ENCODE results near the gene DHRS13.

The DHRS13 gene

GRCh38 chr17:28887871-28888471 is 14.9 kb downstream of the DHRS13 start:
- ATAC-seq (ENCODE audit: insufficient read depth, low read depth) = no peak

GRCh38 chr17:28885951-28886350 is 16.9 kb downstream of the DHRS13 start:
- no peaks in the 10 kb centered on the region for H3K9me3 ChIP-seq (ENCODE audit: insufficient read depth, low read length, severe bottlenecking)
- H4K20me1 ChIP-seq (ENCODE audit: insufficient read depth, low read length) = no peaks in the 10 kb centered on the region
- H3K36me3 ChIP-seq (ENCODE audit: insufficient read depth, low read length) = peaks cover 13% of the 10 kb centered on the region
- no peak overlapping the region for H3K4me3 ChIP-seq (ENCODE audit: low read depth in 1 of 2, low read length in 2 of 2)
- no peak overlapping the region for H3K9ac ChIP-seq (ENCODE audit: low read depth, low read length)
- H3K79me2 ChIP-seq (ENCODE audit: insufficient read depth, low read length) = no peaks in the 10 kb centered on the region
- H3K27ac ChIP-seq (ENCODE audit: low read length) = no peak overlapping the region
- H3K4me1 ChIP-seq (ENCODE audit: insufficient read depth, low read length) = no peaks in the 10 kb centered on the region
- ATAC-seq (ENCODE audit: insufficient read depth, low read depth) (no peak), DNase-seq (no peak)
- H3K4me2 ChIP-seq (ENCODE audit: insufficient read depth, low read length) = no peak overlapping the region
- TF ChIP-seq CTCF (IDR thresholded peaks at IDR 0.05; ENCODE audit: borderline replicate concordance, extremely low read depth, low read length, poor library complexity, severe bottlenecking) = no peak
- TF ChIP-seq EZH2 (IDR thresholded peaks at IDR 0.05; ENCODE audit: borderline replicate concordance, low read depth, low read length, severe bottlenecking) = no peak
- H2AFZ ChIP-seq (ENCODE audit: low read depth, low read length) = no peak overlapping the region
- no peaks in the 10 kb centered on the region for H3K27me3 ChIP-seq (ENCODE audit: insufficient read depth, low read length, poor library complexity)

More at GRCh38 chr17:28887871-28888471, 14.9 kb downstream of the DHRS13 start:
- no peak for DNase-seq
- Histone ChIP-seq H3K4me1 (ENCODE audit: insufficient read depth, low read length) (peaks cover 5% of the 10 kb centered on the region), H3K36me3 (ENCODE audit: insufficient read depth, low read length) (no peaks in the 10 kb centered on the region), H3K79me2 (ENCODE audit: insufficient read depth, low read length) (no peaks in the 10 kb centered on the region), H3K9ac (ENCODE audit: low read depth, low read length) (no peak overlapping the region), H4K20me1 (ENCODE audit: insufficient read depth, low read length) (no peaks in the 10 kb centered on the region), H3K9me3 (ENCODE audit: insufficient read depth, low read length, severe bottlenecking) (no peaks in the 10 kb centered on the region), H3K27me3 (ENCODE audit: insufficient read depth, low read length, poor library complexity) (no peaks in the 10 kb centered on the region), H3K4me3 (ENCODE audit: low read depth in 1 of 2, low read length in 2 of 2) (no peak overlapping the region), H3K4me2 (ENCODE audit: insufficient read depth, low read length) (no peak overlapping the region), H3K27ac (ENCODE audit: low read length) (no peak overlapping the region), H2AFZ (ENCODE audit: low read depth, low read length) (no peak overlapping the region)
- no peak for TF ChIP-seq EZH2 (IDR thresholded peaks at IDR 0.05; ENCODE audit: borderline replicate concordance, low read depth, low read length, severe bottlenecking)
- TF ChIP-seq CTCF (IDR thresholded peaks at IDR 0.05; ENCODE audit: borderline replicate concordance, extremely low read depth, low read length, poor library complexity, severe bottlenecking) = no peak

DNA sequence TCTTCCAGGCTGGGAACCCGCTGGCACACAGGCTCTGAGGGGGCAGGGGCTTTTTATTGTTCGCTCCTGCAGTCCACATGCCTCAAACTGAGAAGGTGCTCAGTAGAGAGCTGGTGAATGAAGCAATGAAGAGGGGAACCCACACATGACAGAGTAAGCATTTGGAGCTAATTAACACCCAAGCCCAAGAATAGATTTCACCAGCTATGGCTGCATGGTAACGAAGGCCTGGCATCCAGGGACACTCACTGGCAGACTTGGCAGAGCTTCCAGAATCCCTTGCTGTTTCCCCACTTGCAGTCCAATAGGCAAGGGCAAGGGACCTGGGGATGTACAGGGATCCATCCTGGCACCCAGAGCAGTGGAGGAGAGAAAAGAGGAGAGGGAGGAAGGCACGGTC is 17.5 kb downstream of the DHRS13 start:
- no peaks in the 10 kb centered on the region for H3K27me3 ChIP-seq (ENCODE audit: insufficient read depth, low read length, poor library complexity)
- no peaks in the 10 kb centered on the region for H3K79me2 ChIP-seq (ENCODE audit: insufficient read depth, low read length)
- no peak overlapping the region for H3K27ac ChIP-seq (ENCODE audit: low read length)
- no peak overlapping the region for H3K9ac ChIP-seq (ENCODE audit: low read depth, low read length)
- peaks cover 19% of the 10 kb centered on the region for H3K36me3 ChIP-seq (ENCODE audit: insufficient read depth, low read length)
- no peak for DNase-seq
- H2AFZ ChIP-seq (ENCODE audit: low read depth, low read length) = no peak overlapping the region
- H4K20me1 ChIP-seq (ENCODE audit: insufficient read depth, low read length) = no peaks in the 10 kb centered on the region
- ATAC-seq (ENCODE audit: insufficient read depth, low read depth) = no peak
- no peak for TF ChIP-seq EZH2 (IDR thresholded peaks at IDR 0.05; ENCODE audit: borderline replicate concordance, low read depth, low read length, severe bottlenecking)
- H3K4me1 ChIP-seq (ENCODE audit: insufficient read depth, low read length) = no peaks in the 10 kb centered on the region
- no peaks in the 10 kb centered on the region for H3K9me3 ChIP-seq (ENCODE audit: insufficient read depth, low read length, severe bottlenecking)
- no peak overlapping the region for H3K4me3 ChIP-seq (ENCODE audit: low read depth in 1 of 2, low read length in 2 of 2)
- H3K4me2 ChIP-seq (ENCODE audit: insufficient read depth, low read length) = no peak overlapping the region

GRCh38 chr17:28883967-28884702 is 18.7 kb downstream of the DHRS13 start:
- Histone ChIP-seq H3K4me3 (ENCODE audit: low read depth in 1 of 2, low read length in 2 of 2) (no peak overlapping the region), H3K27me3 (ENCODE audit: insufficient read depth, low read length, poor library complexity) (no peaks in the 10 kb centered on the region), H3K9me3 (ENCODE audit: insufficient read depth, low read length, severe bottlenecking) (no peaks in the 10 kb centered on the region), H3K4me2 (ENCODE audit: insufficient read depth, low read length) (no peak overlapping the region), H3K79me2 (ENCODE audit: insufficient read depth, low read length) (no peaks in the 10 kb centered on the region), H2AFZ (ENCODE audit: low read depth, low read length) (no peak overlapping the region), H3K27ac (ENCODE audit: low read length) (no peak overlapping the region), H3K36me3 (ENCODE audit: insufficient read depth, low read length) (peaks cover 19% of the 10 kb centered on the region), H4K20me1 (ENCODE audit: insufficient read depth, low read length) (no peaks in the 10 kb centered on the region), H3K4me1 (ENCODE audit: insufficient read depth, low read length) (no peaks in the 10 kb centered on the region), H3K9ac (ENCODE audit: low read depth, low read length) (no peak overlapping the region)
- DNase-seq (no peak), ATAC-seq (ENCODE audit: insufficient read depth, low read depth) (no peak)
- TF ChIP-seq EZH2 (IDR thresholded peaks at IDR 0.05; ENCODE audit: borderline replicate concordance, low read depth, low read length, severe bottlenecking) (no peak), CTCF (IDR thresholded peaks at IDR 0.05; ENCODE audit: borderline replicate concordance, extremely low read depth, low read length, poor library complexity, severe bottlenecking) (no peak)

Measured in DND-41 (cell line).